GM23338 (cell line): ENCODE data around the gene SUSD2. TPM values are rescaled to one million over a fixed set of nuclear protein-coding genes. Genes with fewer than 3 reads are reported as not detected.
"Not testable (repeated sequence)": the region's sequence is repeated elsewhere in the genome, so short reads cannot be mapped to it uniquely, and the experiment has no call there.

Experiments
- ATAC-seq: fragments of 200-7000 bp; cut with Tn5 transposase; 3 replicates; pipeline ENCODE4 v1.9.1; 2020
- DNase-seq: peaks from one replicate; pipeline ENCODE4 v3.0.0-alpha.2; 2015; ENCODE audit warnings: low spot score
- H2AFZ ChIP-seq: fragments of 200-600 bp; sonication (generic); 2 replicates; pipeline ENCODE4 v1.8.0; 2016; ENCODE audit warnings: antibody characterized with exemption, mild to moderate bottlenecking, moderate library complexity
- H3F3A ChIP-seq: fragments of 200-600 bp; sonication (generic); replicated peaks from 2 replicates; pipeline ENCODE4 v1.8.0; 2017; ENCODE audit warnings: antibody characterized with exemption, mixed run types, low read depth
- H3K27ac ChIP-seq: fragments of 200-600 bp; sonication (generic); 2 replicates; pipeline ENCODE4 v1.6.1; 2016; ENCODE audit warnings: low read depth
- H3K27me3 ChIP-seq: fragments of 200-600 bp; sonication (generic); 2 replicates; pipeline ENCODE4 v1.8.0; 2016; ENCODE audit warnings: mild to moderate bottlenecking, mixed run types, moderate library complexity; ENCODE audit not compliant: insufficient read depth
- H3K36me3 ChIP-seq: fragments of 200-600 bp; sonication (generic); 2 replicates; pipeline ENCODE4 v1.8.0; 2016; ENCODE audit warnings: mild to moderate bottlenecking; ENCODE audit not compliant: insufficient read depth
- H3K4me1 ChIP-seq: fragments of 200-600 bp; sonication (generic); 2 replicates; pipeline ENCODE4 v1.8.0; 2016; ENCODE audit warnings: mild to moderate bottlenecking, moderate library complexity; ENCODE audit not compliant: insufficient read depth
- H3K4me2 ChIP-seq: fragments of 200-600 bp; sonication (generic); 2 replicates; pipeline ENCODE4 v1.7.1; 2017; ENCODE audit warnings: mixed run types
- H3K4me3 ChIP-seq: fragments of 200-600 bp; sonication (generic); 2 replicates; pipeline ENCODE4 v1.6.1; 2016; ENCODE audit warnings: mixed run types
- H3K79me2 ChIP-seq: fragments of 200-600 bp; sonication (generic); replicated peaks from 2 replicates; pipeline ENCODE4 v1.8.0; 2017; ENCODE audit warnings: mild to moderate bottlenecking; ENCODE audit not compliant: insufficient read depth
- H3K9me2 ChIP-seq: fragments of 200-600 bp; sonication (generic); 2 replicates; pipeline ENCODE4 v1.8.0; 2017; ENCODE audit not compliant: insufficient read depth
- H4K20me1 ChIP-seq: fragments of 200-600 bp; sonication (generic); replicated peaks from 2 replicates; pipeline ENCODE4 v1.8.0; 2017; ENCODE audit warnings: mild to moderate bottlenecking; ENCODE audit not compliant: insufficient read depth
- H3K27ac Mint-ChIP-seq: 2 replicates; pipeline ENCODE4 v1.8.0; 2020; ENCODE audit warnings: inconsistent platforms, mild to moderate bottlenecking, moderate library complexity, mixed read lengths
- H3K27me3 Mint-ChIP-seq: 3 replicates; pipeline ENCODE4 v1.8.0; 2022; ENCODE audit warnings: low read depth, mild to moderate bottlenecking, moderate library complexity, mixed read lengths, inconsistent platforms; ENCODE audit not compliant: insufficient read depth, poor library complexity
- H3K36me3 Mint-ChIP-seq: 3 replicates; pipeline ENCODE4 v1.8.0; 2021; ENCODE audit warnings: low read depth, mild to moderate bottlenecking, inconsistent platforms, moderate library complexity, mixed read lengths
- H3K4me1 Mint-ChIP-seq: 3 replicates; pipeline ENCODE4 v1.8.0; 2020; ENCODE audit warnings: mild to moderate bottlenecking, inconsistent platforms, mixed read lengths
- H3K4me3 Mint-ChIP-seq: 3 replicates; pipeline ENCODE4 v1.8.0; 2021; ENCODE audit warnings: moderate library complexity, mild to moderate bottlenecking, inconsistent platforms, mixed read lengths
- H3K9me3 Mint-ChIP-seq: 3 replicates; pipeline ENCODE4 v1.8.0; 2020; ENCODE audit warnings: moderate library complexity, mild to moderate bottlenecking, inconsistent platforms, mixed read lengths
- CREB1 ChIP-seq: fragments of 250-450 bp; sonication (Bioruptor Pico); IDR thresholded peaks from 2 replicates; pipeline ENCODE4 v1.5.0; 2020; ENCODE audit warnings: low read depth, mild to moderate bottlenecking, moderate library complexity
- CTCF ChIP-seq, 2 experiments: fragments of 200-600 bp in 1 of 2; sonication (generic) in 1 of 2; conservative IDR thresholded peaks; 2 replicates each; pipeline versions ENCODE4 v1.5.1 to v1.6.1; 2016 to 2017; ENCODE audit warnings: antibody characterized with exemption in 2 of 2, low read depth in 2 of 2, mild to moderate bottlenecking in 2 of 2, moderate library complexity in 1 of 2
- EZH2 ChIP-seq: fragments of 200-600 bp; sonication (generic); IDR thresholded peaks from one replicate; pipeline ENCODE4 v1.8.0; 2017; ENCODE audit warnings: antibody characterized with exemption, mild to moderate bottlenecking, low read depth; ENCODE audit not compliant: unreplicated experiment
- EZH2phosphoT487 ChIP-seq: fragments of 200-600 bp; sonication (generic); IDR thresholded peaks from one replicate; pipeline ENCODE4 v1.8.1; 2018; ENCODE audit warnings: antibody characterized with exemption; ENCODE audit not compliant: unreplicated experiment
- JUNB ChIP-seq: IDR thresholded peaks from one replicate; pipeline ENCODE4 v1.6.1; 2016; ENCODE audit warnings: antibody characterized with exemption; ENCODE audit not compliant: unreplicated experiment
- NANOG ChIP-seq: IDR thresholded peaks from 2 replicates; pipeline ENCODE4 v1.6.1; 2016; ENCODE audit warnings: antibody characterized with exemption, borderline replicate concordance
- POLR2AphosphoS5 ChIP-seq: IDR thresholded peaks from 2 replicates; pipeline ENCODE4 v1.6.1; 2016; ENCODE audit warnings: antibody characterized with exemption, low read depth
- ZNF331 ChIP-seq: fragments of 250-450 bp; sonication (Bioruptor Pico); IDR thresholded peaks from 2 replicates; pipeline ENCODE4 v1.5.0; 2020; ENCODE audit warnings: low read depth, mild to moderate bottlenecking, moderate library complexity
- polyA plus RNA-seq: library from polyadenylated mRNA; unstranded; fragments of >200 nt; fragmentation: Nextera tagmentation; extraction: Ambion mirVana; gene quantifications from 2 replicates; pipeline ENCODE4 v1.2.1, GENCODE V29; 2016
- total RNA-seq: library from RNA; depleted of rRNA; stranded (reverse); fragments of >200 nt; shearing (Covaris generic); gene quantifications from 2 replicates; pipeline ENCODE4 v1.2.3, GENCODE V29; 2014
- TF ChIP-seq, protein P1 (sequence below): IDR thresholded peaks from one replicate; pipeline ENCODE4 v1.6.1; 2018; ENCODE audit warnings: antibody characterized with exemption; ENCODE audit not compliant: unreplicated experiment
- TF ChIP-seq, protein P2 (sequence below): IDR thresholded peaks from 2 replicates; pipeline ENCODE4 v1.6.1; 2016; ENCODE audit warnings: antibody characterized with exemption

SUSD2 gene
- total and polyA plus RNA-seq, 2 experiments from 2014 or later = 0.74 to 2.1 TPM

GRCh38 chr22:24134090-24134846 lies 47.0 kb upstream of the SUSD2 start (continued):
- TF ChIP-seq, protein P1, sequence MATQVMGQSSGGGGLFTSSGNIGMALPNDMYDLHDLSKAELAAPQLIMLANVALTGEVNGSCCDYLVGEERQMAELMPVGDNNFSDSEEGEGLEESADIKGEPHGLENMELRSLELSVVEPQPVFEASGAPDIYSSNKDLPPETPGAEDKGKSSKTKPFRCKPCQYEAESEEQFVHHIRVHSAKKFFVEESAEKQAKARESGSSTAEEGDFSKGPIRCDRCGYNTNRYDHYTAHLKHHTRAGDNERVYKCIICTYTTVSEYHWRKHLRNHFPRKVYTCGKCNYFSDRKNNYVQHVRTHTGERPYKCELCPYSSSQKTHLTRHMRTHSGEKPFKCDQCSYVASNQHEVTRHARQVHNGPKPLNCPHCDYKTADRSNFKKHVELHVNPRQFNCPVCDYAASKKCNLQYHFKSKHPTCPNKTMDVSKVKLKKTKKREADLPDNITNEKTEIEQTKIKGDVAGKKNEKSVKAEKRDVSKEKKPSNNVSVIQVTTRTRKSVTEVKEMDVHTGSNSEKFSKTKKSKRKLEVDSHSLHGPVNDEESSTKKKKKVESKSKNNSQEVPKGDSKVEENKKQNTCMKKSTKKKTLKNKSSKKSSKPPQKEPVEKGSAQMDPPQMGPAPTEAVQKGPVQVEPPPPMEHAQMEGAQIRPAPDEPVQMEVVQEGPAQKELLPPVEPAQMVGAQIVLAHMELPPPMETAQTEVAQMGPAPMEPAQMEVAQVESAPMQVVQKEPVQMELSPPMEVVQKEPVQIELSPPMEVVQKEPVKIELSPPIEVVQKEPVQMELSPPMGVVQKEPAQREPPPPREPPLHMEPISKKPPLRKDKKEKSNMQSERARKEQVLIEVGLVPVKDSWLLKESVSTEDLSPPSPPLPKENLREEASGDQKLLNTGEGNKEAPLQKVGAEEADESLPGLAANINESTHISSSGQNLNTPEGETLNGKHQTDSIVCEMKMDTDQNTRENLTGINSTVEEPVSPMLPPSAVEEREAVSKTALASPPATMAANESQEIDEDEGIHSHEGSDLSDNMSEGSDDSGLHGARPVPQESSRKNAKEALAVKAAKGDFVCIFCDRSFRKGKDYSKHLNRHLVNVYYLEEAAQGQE = no peak
- no peak for TF ChIP-seq ZNF331 (CRISPR knock-in tag)
- no peak for TF ChIP-seq CTCF (conservative IDR thresholded peaks at IDR 0.05; ENCODE audit: low read depth in 2 of 2)
- TF ChIP-seq, protein P2, sequence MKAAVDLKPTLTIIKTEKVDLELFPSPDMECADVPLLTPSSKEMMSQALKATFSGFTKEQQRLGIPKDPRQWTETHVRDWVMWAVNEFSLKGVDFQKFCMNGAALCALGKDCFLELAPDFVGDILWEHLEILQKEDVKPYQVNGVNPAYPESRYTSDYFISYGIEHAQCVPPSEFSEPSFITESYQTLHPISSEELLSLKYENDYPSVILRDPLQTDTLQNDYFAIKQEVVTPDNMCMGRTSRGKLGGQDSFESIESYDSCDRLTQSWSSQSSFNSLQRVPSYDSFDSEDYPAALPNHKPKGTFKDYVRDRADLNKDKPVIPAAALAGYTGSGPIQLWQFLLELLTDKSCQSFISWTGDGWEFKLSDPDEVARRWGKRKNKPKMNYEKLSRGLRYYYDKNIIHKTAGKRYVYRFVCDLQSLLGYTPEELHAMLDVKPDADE = no peak
- TF ChIP-seq CREB1 (CRISPR knock-in tag) = no peak
- TF ChIP-seq JUNB = no peak

- not testable (repeated sequence) for DNase-seq, H3K27me3 ChIP-seq, H3K4me2 ChIP-seq, H3K4me1 Mint-ChIP-seq, H3K4me1 ChIP-seq, H3K79me2 ChIP-seq, H3K9me2 ChIP-seq, H3K4me3 Mint-ChIP-seq, H3K27ac ChIP-seq, H4K20me1 ChIP-seq, H3K4me3 ChIP-seq, H2AFZ ChIP-seq, H3F3A ChIP-seq, H3K9me3 Mint-ChIP-seq, H3K27ac Mint-ChIP-seq, ATAC-seq, H3K36me3 ChIP-seq
- Mint-ChIP-seq H3K36me3 (peaks cover 13% of the 10 kb centered on the region), H3K27me3 (peaks cover 12% of the 10 kb centered on the region)
These were observed 44.8 kb upstream of the SUSD2 start for GRCh38 chr22:24136533-24136932.

GRCh38 chr22:24137595-24137994 lies 43.7 kb upstream of the SUSD2 start:
- H2AFZ ChIP-seq = no peak overlapping the region
- no peak overlapping the region for H3K27ac ChIP-seq
- no peaks in the 10 kb centered on the region for H3K9me2 ChIP-seq
- no peak for ATAC-seq
- H3K4me2 ChIP-seq = no peak overlapping the region
- H3K36me3 ChIP-seq = no peaks in the 10 kb centered on the region
- no peak for DNase-seq
- H3K4me3 ChIP-seq = no peak overlapping the region
- H3K4me1 ChIP-seq = no peaks in the 10 kb centered on the region
- H3K4me3 Mint-ChIP-seq = no peak overlapping the region
- H3K9me3 Mint-ChIP-seq = no peaks in the 10 kb centered on the region
- peaks cover 13% of the 10 kb centered on the region for H3K36me3 Mint-ChIP-seq
- H3K27me3 ChIP-seq = no peaks in the 10 kb centered on the region
- H3K4me1 Mint-ChIP-seq = peaks cover 5% of the 10 kb centered on the region; the same call in 2 of the 3 replicates
- H3K79me2 ChIP-seq = no peaks in the 10 kb centered on the region
- no peaks in the 10 kb centered on the region; the same call in 1 of the 2 replicates for H4K20me1 ChIP-seq
- no peak overlapping the region for H3K27ac Mint-ChIP-seq
- peaks cover 12% of the 10 kb centered on the region for H3K27me3 Mint-ChIP-seq
- H3F3A ChIP-seq = no peaks in the 10 kb centered on the region
- TF ChIP-seq ZNF331 (CRISPR knock-in tag) = no peak
- TF ChIP-seq, protein P2 = no peak
- no peak for TF ChIP-seq JUNB
- TF ChIP-seq, protein P1 = no peak
- TF ChIP-seq EZH2phosphoT487 = no peak
- no peak for TF ChIP-seq EZH2
- no peak for TF ChIP-seq NANOG
- no peak for TF ChIP-seq POLR2AphosphoS5
